K562 (cell line): ENCODE data around the gene SPRING1. TPM values are rescaled to one million over a fixed set of nuclear protein-coding genes. Genes with fewer than 3 reads are reported as not detected.
"Not testable (repeated sequence)": the region's sequence is repeated elsewhere in the genome, so short reads cannot be mapped to it uniquely, and the experiment has no call there.

Experiments used
- ATAC-seq: fragments of 200-7000 bp; cut with Tn5 transposase; 3 replicates; pipeline ENCODE4 v1.9.1; 2020; ENCODE audit warnings: moderate library complexity
- BruUV-seq: library from RNA; stranded (reverse); fragments of 400-500 nt; replicated peaks from 2 replicates; lab custom pipeline; 2021; lab: Mats Ljungman, UMichigan
- CTCF ChIA-PET: fragments of 300-600 bp; formaldehyde crosslinking; extraction: SDS; loops from one replicate; lab custom pipeline; 2021; ENCODE audit warnings: low intra/inter-chr PET ratio; lab: Yijun Ruan, JAX
- POLR2A ChIA-PET: fragments of 300-600, 350-650 bp; sonication (Branson Sonifier 250); formaldehyde crosslinking; extraction: SDS; loops from one replicate; lab custom pipeline; 2021; ENCODE audit warnings: antibody characterized with exemption, inconsistent platforms; lab: Yijun Ruan, JAX
- DNase-seq, 4 experiments: peaks; one replicate each; pipeline versions ENCODE4 v3.0.0 to v3.0.0-alpha.2; 2011 to 2018; ENCODE audit warnings: low spot score in 3 of 4, mixed read lengths in 3 of 4; ENCODE audit errors: extremely low read depth in 1 of 4
- FAIRE-seq: peaks from 2 replicates; lab custom pipeline; 2011; peaks lifted over from hg19 to GRCh38; lab: Jason Lieb, UNC
- H2AFZ ChIP-seq: 2 replicates; pipeline ENCODE4 v1.6.0; 2011; ENCODE audit warnings: low read depth, low read length, control low read depth, inconsistent platforms
- H3K27ac ChIP-seq: fragments of 200-600 bp; 3 replicates; pipeline ENCODE4 v1.8.0; 2011; ENCODE audit warnings: low read depth, mild to moderate bottlenecking, control low read depth, inconsistent platforms, low read length, moderate library complexity, mixed read lengths; ENCODE audit errors: extremely low read depth
- H3K27me3 ChIP-seq, 2 experiments: fragments of 300-600 bp in 1 of 2; 2 replicates in 1 of 2; 3 replicates in 1 of 2; pipeline versions ENCODE4 v1.6.0 to v1.8.0; 2011; ENCODE audit warnings: inconsistent platforms in 2 of 2, low read length in 2 of 2, mild to moderate bottlenecking in 1 of 2, mixed read lengths in 1 of 2, moderate library complexity in 1 of 2; ENCODE audit not compliant: control insufficient read depth in 2 of 2, insufficient read depth in 2 of 2
- H3K36me3 ChIP-seq: fragments of 300-600 bp; 3 replicates; pipeline ENCODE4 v1.8.0; 2011; ENCODE audit warnings: mild to moderate bottlenecking, low read length, inconsistent platforms; ENCODE audit not compliant: control insufficient read depth, insufficient read depth
- H3K4me1 ChIP-seq, 2 experiments: fragments of 200-600 bp in 1 of 2; replicated peaks in 1 of 2; 2 replicates in 1 of 2; 3 replicates in 1 of 2; pipeline versions ENCODE4 v1.5.1 to v1.8.0; 2011; ENCODE audit warnings: inconsistent platforms in 2 of 2, low read length in 2 of 2, mild to moderate bottlenecking in 1 of 2, mixed read lengths in 1 of 2, moderate library complexity in 1 of 2; ENCODE audit not compliant: control insufficient read depth in 2 of 2, insufficient read depth in 2 of 2
- H3K4me2 ChIP-seq: 2 replicates; pipeline ENCODE4 v1.6.1; 2011; ENCODE audit warnings: low read length, control low read depth, inconsistent platforms, mixed read lengths; ENCODE audit not compliant: insufficient read depth
- H3K4me3 ChIP-seq: fragments of 200-600 bp; sonication (generic), shearing (Covaris generic); 2 replicates; pipeline ENCODE4 v1.5.1; 2016; ENCODE audit warnings: control low read depth, inconsistent platforms
- H3K79me2 ChIP-seq: fragments of 200-600 bp; 3 replicates; pipeline ENCODE4 v1.8.0; 2011; ENCODE audit warnings: low read length, inconsistent platforms; ENCODE audit not compliant: control insufficient read depth, insufficient read depth
- H3K9ac ChIP-seq, 2 experiments: 2 replicates each; pipeline versions ENCODE4 v1.6.0 to v1.6.1; 2011; ENCODE audit warnings: low read depth in 2 of 2, low read length in 2 of 2, control low read depth in 1 of 2, inconsistent platforms in 1 of 2, mild to moderate bottlenecking in 1 of 2, mixed read lengths in 1 of 2; ENCODE audit not compliant: insufficient read depth in 1 of 2
- H3K9me1 ChIP-seq: one replicate; pipeline ENCODE4 v1.6.0; 2011; ENCODE audit warnings: inconsistent platforms, mild to moderate bottlenecking, low read length, moderate library complexity; ENCODE audit not compliant: control insufficient read depth, insufficient read depth
- H3K9me3 ChIP-seq: replicated peaks from 2 replicates; pipeline ENCODE4 v1.5.1; 2011; ENCODE audit warnings: low read depth, low read length, inconsistent platforms; ENCODE audit not compliant: control insufficient read depth, insufficient read depth
- H4K20me1 ChIP-seq: replicated peaks from 2 replicates; pipeline ENCODE4 v1.6.1; 2011; ENCODE audit warnings: low read length, inconsistent platforms, mixed read lengths; ENCODE audit not compliant: control insufficient read depth, insufficient read depth
- ZNF146 ChIP-seq: IDR thresholded peaks from one replicate; pipeline ENCODE4 v1.6.1; 2018; ENCODE audit warnings: missing compliant biosample characterization; ENCODE audit not compliant: unreplicated experiment
- WGBS: fragments of 100-300 bp; shearing (Covaris generic); methylation state at CpG from one replicate; pipeline ENCODE4 v1.1.6; 2016; ENCODE audit warnings: low coverage, mixed read lengths; ENCODE audit not compliant: insufficient coverage; ENCODE audit errors: missing lambda C conversion rate; 5-methylcytosine and 5-hydroxymethylcytosine counted together
- in situ Hi-C: fragments of 300-500 bp; cut with MboI; formaldehyde crosslinking; loops from 4 replicates; pipeline ENCODE4 v1.15.0; 2018; ENCODE audit warnings: inconsistent platforms, mixed read lengths
- intact Hi-C: fragments of 100-400 bp; cut with micrococcal nuclease; formaldehyde crosslinking; loops from 2 replicates; pipeline ENCODE4 v1.14.2; 2022
- polyA plus RNA-seq, 8 experiments: library from polyadenylated mRNA; depleted of rRNA in 4 of 8; stranded (reverse) in 5 of 8; unstranded in 3 of 8; fragments of >200 nt; fragmentation: Nextera tagmentation in 2 of 8; fragmentation: Illumina TruSeq in 1 of 8; extraction: Ambion mirVana in 2 of 8; extraction: Trizol in 1 of 8; gene quantifications; 2 replicates each; pipeline versions ENCODE4 v1.2.1 to v1.2.3, GENCODE V29; 2011 to 2014; ENCODE audit warnings: inconsistent platforms in 1 of 8, missing spikeins in 1 of 8
- total RNA-seq, 7 experiments: library from RNA; depleted of rRNA in 6 of 7; stranded (reverse); fragments of >200 nt in 6 of 7; fragmentation: Illumina TruSeq in 2 of 7; extraction: Trizol in 2 of 7; gene quantifications; 2 replicates each; pipeline versions ENCODE4 v1.2.1 to v1.2.3, GENCODE V29; 2011 to 2021; ENCODE audit warnings: low replicate concordance in 1 of 7

Gene SPRING1
- total and polyA plus RNA-seq, 9 of the 15 experiments (the other 6 are each of a cell fraction or from before 2014, with no cell fraction given), result 1.1 to 20.0 (median 8.0) TPM

- H3K79me2 ChIP-seq, BruUV-seq, H3K27ac ChIP-seq, H3K9me1 ChIP-seq, H3K9me3 ChIP-seq, CTCF ChIA-PET, in situ Hi-C loops, H2AFZ ChIP-seq, POLR2A ChIA-PET, ATAC-seq, H3K4me2 ChIP-seq, intact Hi-C loops, H3K4me1 ChIP-seq, H3K9ac ChIP-seq, DNase-seq, H3K4me3 ChIP-seq, H3K36me3 ChIP-seq, H4K20me1 ChIP-seq, FAIRE-seq: not testable (repeated sequence)
- H3K27me3 ChIP-seq, result peaks cover 0 to 11% of the 10 kb centered on the region in 2 experiments; a peak in 2 of 5 replicates
- WGBS, result 0% methylated on average over 1 of the region's 1 CpG
Observed at GRCh38 chr12:116754783-116755182, 16.9 kb upstream of the SPRING1 start.

DNA sequence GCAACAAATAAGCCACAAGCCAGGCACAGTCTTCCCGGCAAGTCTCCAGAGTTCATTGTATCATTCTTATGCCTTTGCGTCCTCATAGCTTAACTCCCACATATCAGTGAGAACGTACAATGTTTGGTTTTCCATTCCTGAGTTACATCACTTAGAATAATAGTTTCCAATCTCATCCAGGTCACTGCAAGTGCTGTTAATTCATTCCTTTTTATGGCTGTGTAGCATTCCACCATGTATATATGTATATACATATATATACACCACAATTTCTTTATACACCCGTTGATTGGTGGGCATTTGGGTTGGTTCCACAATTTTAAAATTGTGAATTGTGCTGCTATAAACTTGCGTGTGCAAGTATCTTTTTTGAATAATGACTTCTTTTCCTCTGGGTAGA, 16.2 kb upstream of the SPRING1 start:
- H3K36me3 ChIP-seq, BruUV-seq, ATAC-seq, H3K9ac ChIP-seq, POLR2A ChIA-PET, H3K4me2 ChIP-seq, H3K9me3 ChIP-seq, H3K4me1 ChIP-seq, H3K79me2 ChIP-seq, H4K20me1 ChIP-seq, H3K27ac ChIP-seq, in situ Hi-C loops, CTCF ChIA-PET, H3K9me1 ChIP-seq, H2AFZ ChIP-seq, DNase-seq, intact Hi-C loops, FAIRE-seq, H3K4me3 ChIP-seq: not testable (repeated sequence)
- peaks cover 2 to 11% of the 10 kb centered on the region in 2 experiments; a peak in 2 of 5 replicates for H3K27me3 ChIP-seq
- TF ChIP-seq ZNF146 (CRISPR knock-in tag), result peak; percentile 55
- WGBS, result 9% methylated on average over 5 of the region's 5 CpGs
